Measurements from ENCODE around the gene NT5DC1.

Gene NT5DC1

GRCh38 chr6:116200619-116201249 is 100.1 kb downstream of the NT5DC1 start:
- no peak for DNase-seq

- no peak for DNase-seq
These were observed 100.9 kb downstream of the NT5DC1 start for GRCh38 chr6:116201538-116201937.

- no peak for DNase-seq
These were observed 104.6 kb downstream of the NT5DC1 start for GRCh38 chr6:116205281-116205680.

DNA sequence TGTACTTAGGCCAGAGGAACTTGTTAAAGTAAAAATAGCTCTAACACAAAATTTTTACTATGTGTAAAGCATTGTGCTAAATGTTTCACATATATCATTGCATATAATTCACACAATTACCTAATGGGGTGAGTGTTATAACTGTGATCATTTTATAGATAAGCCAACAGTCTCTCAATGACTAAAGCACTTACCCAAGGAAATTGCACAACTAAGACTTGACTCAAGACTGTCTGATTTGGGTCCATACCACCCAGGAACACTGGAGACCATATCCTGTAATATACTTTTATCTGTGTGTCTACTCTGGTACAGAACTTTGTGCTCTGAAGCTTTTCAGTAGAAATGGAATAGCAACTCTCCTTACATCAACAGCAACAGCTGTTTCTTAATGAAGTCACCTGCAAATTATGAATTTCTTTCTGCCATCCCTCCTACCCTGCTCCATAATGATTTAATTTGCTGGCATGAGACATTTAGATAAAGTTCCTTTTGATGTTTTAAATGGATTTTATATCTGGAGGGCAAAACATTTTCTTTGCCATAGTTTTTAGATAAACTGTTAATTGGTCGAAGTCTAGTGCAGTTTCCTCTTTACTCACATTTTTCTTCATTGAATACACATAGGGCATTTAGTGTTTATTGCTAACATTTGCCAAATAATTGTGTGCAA is 105.7 kb downstream of the NT5DC1 start:
- DNase-seq, result peak; percentile 42

- no peak for DNase-seq
These were observed 107.6 kb downstream of the NT5DC1 start for GRCh38 chr6:116208056-116208785.

- no peak for DNase-seq
These were observed 109.7 kb downstream of the NT5DC1 start for GRCh38 chr6:116210316-116210715.

DNA sequence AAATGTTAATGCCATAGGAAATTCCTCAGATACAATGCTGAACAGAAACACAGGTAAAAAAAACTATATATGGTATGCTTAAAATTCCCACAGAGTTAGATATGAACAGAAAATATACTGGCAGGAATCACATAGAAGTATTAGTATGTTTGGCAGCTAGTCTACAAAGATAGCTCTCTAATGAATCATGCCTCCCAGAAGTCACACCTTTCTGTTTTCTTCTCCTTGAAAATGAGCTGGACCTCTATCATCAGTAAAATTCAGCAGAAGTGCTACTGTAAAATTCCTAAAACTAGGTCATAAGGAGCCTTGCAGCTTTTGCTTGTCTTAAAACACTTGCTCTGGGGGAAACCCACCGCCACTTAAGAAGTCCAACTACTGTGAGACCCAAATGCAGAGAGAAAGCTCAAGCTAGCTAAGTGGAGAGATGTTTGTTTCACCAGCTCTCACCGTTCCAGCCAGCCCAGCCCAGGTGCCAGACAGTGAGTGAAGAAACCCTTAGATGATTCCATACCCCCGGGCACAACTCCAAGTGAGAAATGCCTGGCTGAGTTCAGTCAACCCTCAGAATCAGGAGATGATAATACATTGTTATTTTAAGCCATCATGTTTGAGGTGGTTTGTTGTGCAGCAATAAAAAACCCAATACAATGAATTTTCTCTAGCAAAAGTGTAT is 110.2 kb downstream of the NT5DC1 start:
- DNase-seq, result no peak

DNA sequence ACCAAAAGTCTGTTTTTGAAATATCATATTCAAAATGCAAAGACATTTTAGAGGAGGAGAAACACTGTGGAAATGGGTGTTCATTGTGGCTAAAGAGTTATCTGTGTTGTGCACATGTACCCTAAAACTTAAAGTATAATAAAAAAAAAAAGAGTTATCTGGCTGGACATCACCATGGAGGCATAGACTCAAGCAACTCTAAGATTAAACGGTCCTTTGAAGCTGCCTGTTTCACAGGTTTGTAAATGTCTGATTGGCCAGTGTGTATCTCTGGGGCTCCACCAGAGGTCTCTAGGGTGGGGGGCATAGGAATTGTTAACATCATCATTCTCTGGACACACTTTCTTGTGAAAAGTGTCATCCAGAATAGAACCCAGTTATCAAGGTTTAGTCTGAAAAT is 114.0 kb downstream of the NT5DC1 start:
- DNase-seq, result no peak

- DNase-seq, result no peak
These were observed 114.8 kb downstream of the NT5DC1 start for GRCh38 chr6:116215414-116215813.

DNA sequence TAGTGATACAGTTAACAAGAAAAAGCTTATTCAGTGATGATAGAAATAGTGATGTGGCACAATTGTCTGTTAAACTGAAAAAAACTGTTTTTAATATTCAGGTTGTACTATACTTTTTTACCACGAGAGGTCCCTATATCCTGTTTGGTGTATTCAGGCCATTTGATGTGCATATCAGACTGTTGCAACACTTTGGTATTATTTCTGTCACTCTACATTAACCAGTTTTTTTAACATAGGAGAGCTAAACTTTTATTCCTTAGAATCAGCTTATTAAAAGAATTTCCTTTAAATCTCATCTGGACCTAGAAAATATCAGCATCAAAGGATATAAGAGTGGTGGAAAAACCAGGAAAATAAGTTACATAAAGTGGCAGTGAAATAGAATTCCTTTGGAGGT is 116.4 kb downstream of the NT5DC1 start:
- DNase-seq, result peak; percentile 21

- no peak for DNase-seq
These were observed 117.5 kb downstream of the NT5DC1 start for GRCh38 chr6:116218172-116218633.

- DNase-seq, result no peak
These were observed 118.2 kb downstream of the NT5DC1 start for GRCh38 chr6:116218866-116219265.

- no peak for DNase-seq
These were observed 120.4 kb downstream of the NT5DC1 start for GRCh38 chr6:116221067-116221466.

DNA sequence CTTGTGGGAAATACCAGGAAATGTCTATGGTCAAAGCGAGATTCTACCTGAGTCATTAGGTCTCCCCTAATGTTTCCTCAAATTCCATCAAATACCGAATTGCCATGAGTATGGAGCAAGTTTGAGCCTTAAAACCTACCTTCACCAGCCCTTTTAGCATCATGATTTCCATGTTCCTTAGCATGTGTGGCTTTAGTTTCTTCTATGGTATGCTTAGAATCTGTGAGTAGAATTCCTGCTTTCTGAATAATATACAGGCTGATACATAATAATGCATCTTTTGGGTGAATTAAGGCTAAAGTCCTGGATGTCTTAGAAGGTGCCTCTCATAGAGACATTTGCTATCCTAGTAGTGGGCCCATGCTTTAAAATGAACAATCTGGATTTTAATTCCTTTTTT is 121.3 kb downstream of the NT5DC1 start:
- DNase-seq, result no peak

DNA sequence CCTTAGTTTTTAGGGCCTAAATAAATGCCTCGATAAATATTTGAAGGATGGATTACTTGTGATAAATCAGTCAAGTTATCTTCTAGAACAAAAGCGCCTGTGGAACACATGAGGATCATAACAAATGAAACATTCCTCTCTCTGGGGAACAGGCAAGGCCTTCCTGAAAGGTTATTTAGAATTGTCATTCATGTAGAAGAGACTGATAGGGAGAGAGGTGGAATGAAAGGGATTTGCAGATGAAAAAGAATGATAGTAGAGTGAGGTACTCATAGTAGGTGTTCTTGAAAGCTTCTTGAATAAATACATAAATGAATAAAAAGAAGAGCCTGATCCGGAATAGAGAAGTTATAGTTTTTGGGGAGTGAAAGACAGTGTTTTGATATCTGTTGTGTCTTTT is 122.7 kb downstream of the NT5DC1 start:
- DNase-seq, result no peak

- no peak for DNase-seq
These were observed 128.7 kb downstream of the NT5DC1 start for GRCh38 chr6:116229287-116229913.

DNA sequence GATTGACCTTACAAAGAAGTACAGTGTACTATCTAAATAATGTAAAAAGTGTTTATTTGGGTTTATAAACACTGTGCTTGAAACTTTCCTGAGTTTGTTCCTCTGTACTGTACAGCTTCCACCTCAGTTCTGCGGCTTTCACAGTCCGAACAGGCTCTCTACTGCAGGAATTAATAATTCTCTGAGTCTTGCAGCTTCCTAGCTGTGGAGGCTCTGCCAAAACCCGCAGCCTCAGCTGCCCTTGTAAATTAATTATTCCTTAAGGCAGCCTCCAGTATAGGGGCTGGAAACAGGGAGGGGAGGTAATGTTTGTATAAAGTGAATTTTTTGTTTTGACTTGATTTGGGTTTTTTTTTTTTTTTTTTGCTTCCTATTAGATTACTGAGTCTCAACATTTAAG is 134.0 kb downstream of the NT5DC1 start:
- no peak for DNase-seq

GRCh38 chr6:116238083-116238482 is 137.4 kb downstream of the NT5DC1 start:
- DNase-seq, result no peak

DNA sequence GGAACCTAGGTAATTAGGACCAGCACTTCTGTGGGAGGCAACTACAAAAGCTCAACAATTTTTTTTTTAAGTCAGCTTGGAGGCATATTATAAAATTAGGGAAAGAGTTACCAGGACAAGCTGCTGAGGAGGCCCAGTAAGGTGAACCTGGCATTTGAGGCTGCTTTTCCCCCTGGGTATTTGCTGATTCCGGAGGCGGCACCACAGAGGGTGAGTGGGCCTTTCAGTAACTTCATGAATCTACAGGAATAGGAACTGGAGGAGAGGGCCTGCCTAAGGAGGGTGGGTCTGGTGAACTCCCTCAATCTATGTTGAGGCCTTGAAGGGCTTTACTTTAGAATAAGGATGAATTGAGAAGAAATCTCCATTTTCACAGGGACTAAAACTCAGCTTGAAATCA is 138.6 kb downstream of the NT5DC1 start:
- no peak for DNase-seq

- DNase-seq, result no peak
These were observed 139.2 kb downstream of the NT5DC1 start for GRCh38 chr6:116239856-116240255.

DNA sequence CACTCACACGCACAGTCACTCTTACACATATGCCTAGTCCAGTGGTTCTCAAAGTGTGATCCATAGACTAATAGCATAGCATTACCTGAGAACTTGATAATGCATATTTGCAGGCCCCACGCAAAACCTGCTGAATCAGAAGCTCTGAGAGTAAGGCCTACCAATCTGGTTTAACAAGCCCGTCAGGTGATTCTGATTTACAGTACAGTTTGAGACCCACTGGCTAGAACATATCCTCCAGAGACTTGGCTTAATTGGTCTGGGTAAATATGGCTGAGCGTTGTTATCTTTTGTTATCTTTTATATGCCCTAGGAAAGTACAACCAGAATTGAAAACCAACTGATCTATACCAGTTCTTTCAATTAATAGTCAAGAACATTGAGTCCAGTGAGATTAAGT is 143.6 kb downstream of the NT5DC1 start:
- no peak for DNase-seq

GRCh38 chr6:116246089-116246488 is 145.4 kb downstream of the NT5DC1 start:
- DNase-seq, result no peak

GRCh38 chr6:116247285-116247684 is 146.6 kb downstream of the NT5DC1 start:
- DNase-seq, result no peak
